Epithelial cell of esophagus (primary cell): Measurements from ENCODE around the gene PFN3.
"Not testable (repeated sequence)": the region's sequence is repeated elsewhere in the genome, so short reads cannot be mapped to it uniquely, and the experiment has no call there.

Experiments used
- DNase-seq: peaks from one replicate; pipeline ENCODE4 v3.0.0; 2010; ENCODE audit warnings: low read depth
- H3K4me3 ChIP-seq: 2 replicates; pipeline ENCODE4 v1.5.1; 2011; ENCODE audit warnings: mild to moderate bottlenecking, low read length, control low read depth
- TF ChIP-seq, protein P1 (sequence below): IDR thresholded peaks from 2 replicates; pipeline ENCODE4 v1.5.1; 2011; ENCODE audit warnings: low read depth, mild to moderate bottlenecking, low read length, control low read depth, inconsistent platforms; ENCODE audit not compliant: insufficient read depth; ENCODE audit errors: missing control alignments

The PFN3 gene

GRCh38 chr5:177365845-177366527, 34.5 kb downstream of the PFN3 start:
- no peak for DNase-seq
- no peak overlapping the region for H3K4me3 ChIP-seq
- TF ChIP-seq, protein P1, sequence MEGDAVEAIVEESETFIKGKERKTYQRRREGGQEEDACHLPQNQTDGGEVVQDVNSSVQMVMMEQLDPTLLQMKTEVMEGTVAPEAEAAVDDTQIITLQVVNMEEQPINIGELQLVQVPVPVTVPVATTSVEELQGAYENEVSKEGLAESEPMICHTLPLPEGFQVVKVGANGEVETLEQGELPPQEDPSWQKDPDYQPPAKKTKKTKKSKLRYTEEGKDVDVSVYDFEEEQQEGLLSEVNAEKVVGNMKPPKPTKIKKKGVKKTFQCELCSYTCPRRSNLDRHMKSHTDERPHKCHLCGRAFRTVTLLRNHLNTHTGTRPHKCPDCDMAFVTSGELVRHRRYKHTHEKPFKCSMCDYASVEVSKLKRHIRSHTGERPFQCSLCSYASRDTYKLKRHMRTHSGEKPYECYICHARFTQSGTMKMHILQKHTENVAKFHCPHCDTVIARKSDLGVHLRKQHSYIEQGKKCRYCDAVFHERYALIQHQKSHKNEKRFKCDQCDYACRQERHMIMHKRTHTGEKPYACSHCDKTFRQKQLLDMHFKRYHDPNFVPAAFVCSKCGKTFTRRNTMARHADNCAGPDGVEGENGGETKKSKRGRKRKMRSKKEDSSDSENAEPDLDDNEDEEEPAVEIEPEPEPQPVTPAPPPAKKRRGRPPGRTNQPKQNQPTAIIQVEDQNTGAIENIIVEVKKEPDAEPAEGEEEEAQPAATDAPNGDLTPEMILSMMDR = no peak

- TF ChIP-seq, protein P1 = no peak
- DNase-seq = peak; percentile 48
- no peak overlapping the region for H3K4me3 ChIP-seq
Observed at GRCh38 chr5:177364159-177364962, 36.1 kb downstream of the PFN3 start.

DNA sequence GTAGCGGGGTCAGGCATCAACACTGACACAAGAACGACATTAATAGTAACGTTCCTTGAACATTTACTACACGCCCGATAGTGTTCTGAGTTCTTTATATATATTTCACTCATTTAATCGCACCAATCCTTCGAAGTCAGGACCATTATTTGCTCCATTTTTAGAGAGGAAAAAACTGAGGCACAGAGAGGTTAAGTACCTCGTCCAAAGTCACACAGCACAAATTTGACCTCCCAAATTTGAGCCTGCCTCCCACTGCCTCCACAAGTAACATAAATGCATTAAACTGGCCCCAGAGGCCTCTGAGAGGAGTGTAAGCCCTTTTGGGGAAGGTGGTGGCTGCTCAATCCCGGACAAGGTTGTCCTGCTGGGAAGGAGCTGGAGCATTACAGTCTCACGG, 36.9 kb downstream of the PFN3 start:
- DNase-seq = no peak
- TF ChIP-seq, protein P1 = no peak
- H3K4me3 ChIP-seq = peak overlapping the region; percentile 54

DNA sequence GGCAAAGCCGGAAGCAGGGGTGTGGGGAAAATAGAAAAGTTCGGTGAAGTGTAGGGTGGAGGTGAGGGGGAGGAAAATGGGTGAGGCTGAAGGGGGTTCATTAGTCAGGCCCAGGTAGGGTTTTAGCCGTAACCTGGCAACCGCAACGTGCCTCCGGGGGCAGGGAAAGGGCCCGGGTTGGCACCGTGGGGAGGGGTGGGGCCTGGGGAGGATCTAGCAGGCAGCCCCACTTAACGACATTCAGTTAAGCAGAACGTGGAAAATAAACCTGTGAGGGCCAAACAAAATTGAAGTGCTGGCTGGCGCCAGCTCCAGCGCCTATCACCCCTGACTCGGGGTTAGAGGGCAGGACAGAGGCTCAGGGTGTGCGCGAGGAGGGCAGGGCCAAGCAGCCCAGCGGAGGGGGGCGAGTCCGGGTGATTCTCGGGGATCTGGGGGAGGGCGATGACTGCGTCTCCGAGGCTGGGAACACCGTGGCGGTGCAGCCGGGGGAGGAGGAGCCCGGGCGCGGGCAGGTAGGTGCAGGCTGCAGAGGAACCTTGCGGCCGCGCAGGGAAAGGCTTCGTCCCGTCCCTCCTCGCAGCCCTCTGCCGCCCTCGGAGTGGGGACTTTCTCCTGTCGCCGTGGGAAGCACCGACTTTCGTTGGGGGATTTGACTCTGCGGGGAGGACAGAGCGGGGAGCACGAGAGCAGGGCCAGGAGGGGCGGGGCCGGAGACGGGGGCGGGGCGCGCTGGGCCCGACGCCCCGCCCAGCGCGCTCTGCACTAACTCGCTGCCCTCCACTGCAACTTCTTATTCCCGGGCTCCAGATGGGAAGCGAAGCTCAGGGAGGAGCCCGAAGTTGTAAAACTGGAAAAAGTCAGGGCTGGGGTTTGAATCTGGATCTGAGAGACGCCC, 37.6 kb downstream of the PFN3 start:
- peak; percentile 66 for DNase-seq
- TF ChIP-seq, protein P1 = peak; percentile 20
- H3K4me3 ChIP-seq = peak overlapping the region; percentile 54

DNA sequence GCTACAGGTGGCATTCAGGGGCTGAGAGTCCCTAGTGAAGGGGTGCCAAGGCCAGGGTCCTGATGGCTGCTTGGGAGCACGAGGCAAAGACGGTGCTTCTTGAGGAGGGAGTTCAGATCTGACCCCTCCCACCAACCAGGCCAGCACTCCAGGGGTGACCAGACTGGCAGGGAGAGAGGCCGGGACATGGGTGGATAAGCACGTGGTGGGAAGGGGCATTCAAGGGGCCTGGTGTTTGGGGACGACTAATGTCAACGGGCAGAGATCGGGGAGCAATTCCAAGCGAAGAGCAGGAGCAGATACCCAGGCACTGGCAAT, 38.2 kb downstream of the PFN3 start:
- H3K4me3 ChIP-seq = no peak overlapping the region
- no peak for DNase-seq
- TF ChIP-seq, protein P1 = no peak

GRCh38 chr5:177361418-177362291, 38.8 kb downstream of the PFN3 start:
- no peak for DNase-seq
- no peak overlapping the region for H3K4me3 ChIP-seq

GRCh38 chr5:177360740-177361139, 39.7 kb downstream of the PFN3 start:
- DNase-seq, H3K4me3 ChIP-seq: not testable (repeated sequence)

More at GRCh38 chr5:177361418-177362291, 38.8 kb downstream of the PFN3 start:
- TF ChIP-seq, protein P1 = no peak
